Hindlimb muscle (tissue), 1 donor: ENCODE measurements around the gene CD200R1L. TPM values are rescaled to one million over a fixed set of nuclear protein-coding genes. Genes with fewer than 3 reads are reported as not detected.

ENCODE experiments used
- polyA plus RNA-seq: library from polyadenylated mRNA; unstranded; fragments of 120-200 nt; gene quantifications from one replicate; pipeline ENCODE4 v1.2.1, GENCODE V29; 2013; ENCODE audit not compliant: insufficient read length

CD200R1L gene
- polyA plus RNA-seq, 1 donor, result not detected

Other genes starting within 250 kb of the CD200R1L start
- gene CCDC80, start 205.7 kb downstream of the CD200R1L start, polyA plus RNA-seq, result 59.4 TPM
- gene CD200R1, start 128.2 kb upstream of the CD200R1L start, polyA plus RNA-seq, result 1.7 TPM
- gene GTPBP8, start 144.1 kb upstream of the CD200R1L start, polyA plus RNA-seq, result 19.5 TPM